ENCODE measurements around the gene NXNL1. TPM values are rescaled to one million over a fixed set of nuclear protein-coding genes. Genes with fewer than 3 reads are reported as not detected.

Gene NXNL1
- total RNA-seq, 4 donors from 2014 or later = not detected

GRCh38 chr19:17455308-17456123 lies 5.2 kb downstream of the NXNL1 start:
- 25% methylated on average over 29 of the region's 58 CpGs; no CpG with 5 or more reads in 1 of the 2 donors for WGBS, 2 donors (ENCODE audit: low coverage in 1 of 2)
- intact Hi-C loops (cut with DNase I; ENCODE audit: low total_unique reads) = no loop called here
- Histone ChIP-seq H3K36me3 (no peaks in the 10 kb centered on the region), H3K4me1 (peaks cover 0 to 3% (median 1%) of the 10 kb centered on the region in 4 donors), H3K4me3 (no peak overlapping the region), H3K27ac (no peak overlapping the region), H3K9me3 (no peaks in the 10 kb centered on the region), H3K27me3 (peaks cover 67% of the 10 kb centered on the region)
- in situ Hi-C loops (cut with MboI; ENCODE audit: low pct_ligation_motif_present in 1 of 4, low pct_unique_long_range_greater_than_20kb in 1 of 4, low sequenced_read_pairs in 3 of 4) = no loop called here
- TF ChIP-seq CTCF (IDR thresholded peaks at IDR 0.05) (no peak), POLR2A (IDR thresholded peaks at IDR 0.05) (no peak), POLR2AphosphoS5 (IDR thresholded peaks at IDR 0.05) (no peak), EP300 (IDR thresholded peaks at IDR 0.05; ENCODE audit: low read depth) (no peak)
- DNase-seq = no peak

- 21% methylated on average over 12 of the region's 13 CpGs; no CpG with 5 or more reads in 1 of the 2 donors for WGBS, 2 donors (ENCODE audit: low coverage in 1 of 2)
- intact Hi-C loops (cut with DNase I; ENCODE audit: low total_unique reads) (loop anchor here (5.0 kb wide), 1 partner anchor 58 kb away; the partner anchor contains the start of gene PGLS), in situ Hi-C loops (cut with MboI; ENCODE audit: low pct_ligation_motif_present in 1 of 4, low pct_unique_long_range_greater_than_20kb in 1 of 4, low sequenced_read_pairs in 3 of 4) (no loop called here)
- peaks cover 0 to 3% (median 1%) of the 10 kb centered on the region in 4 donors for H3K4me1 ChIP-seq
- H3K36me3 ChIP-seq = no peaks in the 10 kb centered on the region
- no peak for DNase-seq
- H3K9me3 ChIP-seq = no peaks in the 10 kb centered on the region
- peaks cover 60% of the 10 kb centered on the region for H3K27me3 ChIP-seq
- no peak overlapping the region for H3K27ac ChIP-seq
- no peak overlapping the region for H3K4me3 ChIP-seq
- TF ChIP-seq POLR2A (IDR thresholded peaks at IDR 0.05) = no peak
- no peak for TF ChIP-seq EP300 (IDR thresholded peaks at IDR 0.05; ENCODE audit: low read depth)
- TF ChIP-seq CTCF (IDR thresholded peaks at IDR 0.05) = no peak
- no peak for TF ChIP-seq POLR2AphosphoS5 (IDR thresholded peaks at IDR 0.05)
These were observed 6.1 kb downstream of the NXNL1 start for GRCh38 chr19:17454576-17455071.

- Histone ChIP-seq H3K4me1 (peaks cover 0 to 11% (median 7%) of the 10 kb centered on the region in 4 donors), H3K27me3 (peaks cover 45% of the 10 kb centered on the region), H3K4me3 (no peak overlapping the region), H3K27ac (no peak overlapping the region), H3K9me3 (no peaks in the 10 kb centered on the region), H3K36me3 (no peaks in the 10 kb centered on the region)
- intact Hi-C loops (cut with DNase I; ENCODE audit: low total_unique reads) = loop anchor here (5.0 kb wide), 1 partner anchor 60 kb away; the partner anchor contains the start of gene PGLS
- 81 to 83% methylated on average over 1 to 4 of the region's 4 CpGs for WGBS, 2 donors (ENCODE audit: low coverage in 1 of 2)
- in situ Hi-C loops (cut with MboI; ENCODE audit: low pct_ligation_motif_present in 1 of 4, low pct_unique_long_range_greater_than_20kb in 1 of 4, low sequenced_read_pairs in 3 of 4) = no loop called here
- no peak for TF ChIP-seq POLR2AphosphoS5 (IDR thresholded peaks at IDR 0.05)
- no peak for TF ChIP-seq CTCF (IDR thresholded peaks at IDR 0.05)
- TF ChIP-seq EP300 (IDR thresholded peaks at IDR 0.05; ENCODE audit: low read depth) = no peak
- TF ChIP-seq POLR2A (IDR thresholded peaks at IDR 0.05) = no peak
- no peak for DNase-seq
These were observed 8.9 kb downstream of the NXNL1 start for GRCh38 chr19:17451820-17452219.

GRCh38 chr19:17450264-17451075 lies 10.3 kb downstream of the NXNL1 start:
- intact Hi-C loops (cut with DNase I; ENCODE audit: low total_unique reads) = loop anchor here (5.0 kb wide), 1 partner anchor 62 kb away; the partner anchor contains the start of gene PGLS
- WGBS, 2 donors (ENCODE audit: low coverage in 1 of 2) = 34 to 50% methylated on average over 8 of the region's 8 CpGs
- in situ Hi-C loops (cut with MboI; ENCODE audit: low pct_ligation_motif_present in 1 of 4, low pct_unique_long_range_greater_than_20kb in 1 of 4, low sequenced_read_pairs in 3 of 4) = no loop called here

More at GRCh38 chr19:17450264-17451075, 10.3 kb downstream of the NXNL1 start:
- Histone ChIP-seq H3K4me3 (no peak overlapping the region), H3K27ac (no peak overlapping the region), H3K9me3 (no peaks in the 10 kb centered on the region), H3K4me1 (peaks cover 0 to 8% (median 6%) of the 10 kb centered on the region in 4 donors), H3K36me3 (no peaks in the 10 kb centered on the region), H3K27me3 (peaks cover 31% of the 10 kb centered on the region)
- TF ChIP-seq POLR2AphosphoS5 (IDR thresholded peaks at IDR 0.05) (no peak), CTCF (IDR thresholded peaks at IDR 0.05) (no peak), EP300 (IDR thresholded peaks at IDR 0.05; ENCODE audit: low read depth) (no peak), POLR2A (IDR thresholded peaks at IDR 0.05) (no peak)
- DNase-seq = no peak

Measured in transverse colon (tissue), 4 donors.